ENCODE data around the gene ENG. TPM values are rescaled to one million over a fixed set of nuclear protein-coding genes. Genes with fewer than 3 reads are reported as not detected.
"Not testable (repeated sequence)": the region's sequence is repeated elsewhere in the genome, so short reads cannot be mapped to it uniquely, and the experiment has no call there.

ENG gene
- total RNA-seq, 3 donors from 2014 or later: 18.3 to 35.5 (median 34.8) TPM

GRCh38 chr9:127841087-127841835, 13.2 kb downstream of the ENG start:
- TF ChIP-seq CTCF (IDR thresholded peaks at IDR 0.05): no peak
- Histone ChIP-seq H3K4me3 (no peak overlapping the region), H3K4me1 (ENCODE audit: low read depth) (peaks cover 8% of the 10 kb centered on the region), H3K9me3 (no peaks in the 10 kb centered on the region), H3K36me3 (ENCODE audit: low read depth) (no peaks in the 10 kb centered on the region)
- no peak for DNase-seq
- intact Hi-C loops (cut with DNase I, micrococcal nuclease): no loop called here
- ATAC-seq: no peak

- peak; percentile 41 to 81 (median 51) for DNase-seq
- no peak for TF ChIP-seq CTCF (IDR thresholded peaks at IDR 0.05)
- ATAC-seq: peak; percentile 69
- no peak overlapping the region for H3K4me3 ChIP-seq
- peaks cover 8% of the 10 kb centered on the region for H3K4me1 ChIP-seq (ENCODE audit: low read depth)
- intact Hi-C loops (cut with DNase I, micrococcal nuclease): no loop called here
- H3K9me3 ChIP-seq: no peaks in the 10 kb centered on the region
- no peaks in the 10 kb centered on the region for H3K36me3 ChIP-seq (ENCODE audit: low read depth)
Measured at GRCh38 chr9:127838375-127839078, 15.9 kb downstream of the ENG start.

- TF ChIP-seq CTCF (IDR thresholded peaks at IDR 0.05): no peak
- Histone ChIP-seq H3K4me1 (ENCODE audit: low read depth) (peaks cover 8% of the 10 kb centered on the region), H3K9me3 (no peaks in the 10 kb centered on the region), H3K36me3 (ENCODE audit: low read depth) (no peaks in the 10 kb centered on the region), H3K4me3 (no peak overlapping the region)
- intact Hi-C loops (cut with DNase I, micrococcal nuclease): no loop called here
- ATAC-seq: no peak
- DNase-seq: no peak
Measured at GRCh38 chr9:127837346-127837745, 17.1 kb downstream of the ENG start.

DNA sequence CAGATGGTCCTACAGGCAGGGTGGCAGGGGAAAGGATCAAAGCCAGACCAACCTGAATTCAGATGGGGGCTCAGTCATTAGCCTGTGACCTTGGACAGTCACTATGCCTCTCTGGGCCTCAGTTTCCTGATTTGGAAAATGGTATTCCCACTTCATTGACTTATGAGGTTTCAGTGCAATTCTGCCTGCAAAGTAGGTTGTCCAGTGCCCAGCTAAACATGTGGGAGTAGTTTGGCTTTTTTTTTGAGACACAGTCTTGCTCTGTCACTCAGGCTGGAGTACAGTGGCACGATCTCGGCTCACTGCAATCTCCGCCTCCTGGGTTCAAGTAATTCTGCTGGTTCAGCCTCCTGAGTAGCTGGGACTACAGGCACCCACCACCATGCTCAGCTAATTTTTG, 17.9 kb downstream of the ENG start:
- H3K4me3 ChIP-seq; H3K36me3 ChIP-seq (ENCODE audit: low read depth); H3K9me3 ChIP-seq; H3K4me1 ChIP-seq (ENCODE audit: low read depth); ATAC-seq; intact Hi-C loops (cut with DNase I, micrococcal nuclease); DNase-seq: not testable (repeated sequence)

DNA sequence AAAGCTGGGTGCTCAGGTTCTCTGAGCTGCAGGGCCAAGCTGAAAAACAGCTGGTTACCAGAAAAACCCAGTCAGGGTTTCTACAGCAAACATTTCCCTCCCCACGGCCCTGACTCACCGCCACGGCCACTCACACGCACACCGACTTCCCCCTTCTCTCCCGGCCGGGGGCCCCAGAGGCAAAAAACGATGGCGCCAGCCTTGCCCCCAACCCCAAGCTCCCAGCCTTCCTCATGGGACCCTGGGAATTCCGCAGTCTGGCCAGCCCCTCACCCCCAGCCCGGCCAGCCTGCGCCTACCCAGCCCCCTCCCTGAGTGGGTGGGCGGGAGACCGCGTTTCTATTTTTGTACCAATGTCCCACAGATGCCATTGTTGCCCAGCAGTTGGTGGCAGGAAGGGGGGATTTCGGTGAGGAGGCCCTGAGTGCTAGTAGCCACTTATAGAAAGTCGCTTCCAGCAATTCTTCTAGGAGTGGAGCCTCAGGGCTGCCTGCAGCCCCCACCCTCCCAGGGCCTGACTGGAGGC, 18.4 kb downstream of the ENG start:
- intact Hi-C loops (cut with DNase I, micrococcal nuclease): no loop called here
- Histone ChIP-seq H3K4me3 (no peak overlapping the region), H3K36me3 (ENCODE audit: low read depth) (no peaks in the 10 kb centered on the region), H3K4me1 (ENCODE audit: low read depth) (peaks cover 8% of the 10 kb centered on the region), H3K9me3 (no peaks in the 10 kb centered on the region)
- ATAC-seq: peak; percentile 49
- no peak for TF ChIP-seq CTCF (IDR thresholded peaks at IDR 0.05)
- DNase-seq: peak in 2 of 3 donors; percentile 50 to 54

DNA sequence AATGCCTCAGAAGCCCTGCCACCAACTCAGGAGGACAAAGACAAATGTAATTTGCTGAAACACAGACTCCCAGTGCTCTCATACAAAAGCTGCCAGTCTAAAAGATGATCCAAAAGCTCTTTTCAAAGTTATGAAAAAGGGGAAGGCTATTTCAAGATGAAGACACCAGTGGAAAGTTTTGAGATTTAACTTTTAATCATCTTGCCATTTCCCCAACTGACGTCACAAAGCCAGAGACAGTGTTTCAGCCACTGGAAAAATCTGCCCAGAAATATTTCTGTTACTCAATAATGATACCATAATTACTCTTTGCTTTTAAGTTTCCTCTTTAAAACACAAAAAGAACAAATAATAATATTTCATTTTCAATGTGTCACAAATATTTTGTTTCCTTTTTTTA, 20.9 kb downstream of the ENG start:
- no peak for ATAC-seq
- intact Hi-C loops (cut with DNase I, micrococcal nuclease): no loop called here
- H3K4me3 ChIP-seq: no peak overlapping the region
- no peak for DNase-seq
- no peaks in the 10 kb centered on the region for H3K36me3 ChIP-seq (ENCODE audit: low read depth)
- peaks cover 8% of the 10 kb centered on the region for H3K4me1 ChIP-seq (ENCODE audit: low read depth)
- no peaks in the 10 kb centered on the region for H3K9me3 ChIP-seq
- TF ChIP-seq CTCF (IDR thresholded peaks at IDR 0.05): no peak

All from mucosa of descending colon (tissue), 3 donors.